HG02571 (cell line): ENCODE data around the gene PYHIN1.

Experiments
- ATAC-seq: cut with Tn5 transposase; IDR thresholded peaks from one replicate; pipeline ENCODE4 v1.9.1; 2021; ENCODE audit warnings: mild to moderate bottlenecking, moderate library complexity; ENCODE audit not compliant: unreplicated experiment

The PYHIN1 gene

DNA sequence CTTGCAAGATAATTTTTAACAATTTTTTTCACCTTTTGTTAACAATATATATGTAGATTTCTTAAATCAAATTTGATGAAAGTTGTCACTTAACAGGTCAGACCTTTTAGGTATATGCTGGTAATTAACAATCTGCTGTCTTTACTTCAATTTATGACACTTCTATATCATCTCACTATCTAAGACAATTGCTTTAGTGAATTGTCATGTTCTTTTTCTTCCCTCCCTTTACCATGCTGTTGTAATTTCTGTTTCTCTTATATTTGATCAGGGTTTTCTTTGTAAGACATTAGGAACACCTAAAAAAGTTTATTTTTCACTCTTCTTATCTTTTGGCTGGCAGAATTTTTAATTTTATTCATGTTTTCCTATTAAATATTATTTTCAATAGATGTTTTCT, 80.4 kb downstream of the PYHIN1 start:
- no peak for ATAC-seq

DNA sequence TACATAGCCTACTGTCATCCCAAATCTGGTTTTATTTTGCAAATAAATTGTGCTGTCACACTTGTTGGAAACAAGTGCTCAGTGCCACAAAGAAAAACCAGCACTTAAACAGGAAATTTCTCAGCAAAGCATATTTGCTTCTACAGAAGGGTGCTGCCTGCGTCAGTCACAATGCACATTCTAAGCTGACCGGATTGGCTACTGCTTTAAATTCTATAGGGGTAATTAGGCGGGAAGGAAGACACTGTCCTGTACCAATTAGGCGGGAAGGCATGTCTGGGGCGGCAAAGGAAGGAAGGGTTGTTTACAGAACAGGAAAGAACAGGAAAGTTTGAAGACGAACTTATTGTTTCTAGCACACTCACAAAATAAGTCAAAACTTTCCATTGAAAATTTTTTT, 81.1 kb downstream of the PYHIN1 start:
- ATAC-seq = no peak

DNA sequence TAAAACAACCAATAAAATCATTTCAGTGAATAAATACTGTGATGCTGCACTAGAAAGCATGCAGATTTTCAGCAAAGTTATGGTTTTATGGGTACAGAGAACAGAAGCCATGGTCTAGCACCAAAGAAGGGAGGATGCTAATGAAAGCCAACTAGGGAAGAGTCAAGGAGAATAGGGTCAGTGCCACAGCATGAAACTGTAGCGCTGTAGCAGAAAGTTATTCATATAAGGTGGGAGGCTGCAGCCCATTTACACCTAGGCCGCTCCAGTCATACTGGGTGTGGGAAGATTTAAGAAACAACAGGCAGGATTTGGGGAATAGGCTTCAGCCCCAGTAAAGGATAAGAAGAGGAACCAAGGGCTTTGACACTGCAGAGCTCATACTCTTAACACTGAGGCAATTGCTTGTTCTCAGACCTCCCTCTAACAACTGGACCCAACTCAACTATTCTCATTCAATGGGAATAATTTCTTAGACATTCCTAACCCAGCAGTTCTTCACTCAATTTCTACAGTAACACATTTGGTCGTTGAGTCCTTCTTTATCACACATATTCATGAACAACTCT, 82.7 kb downstream of the PYHIN1 start:
- no peak for ATAC-seq

DNA sequence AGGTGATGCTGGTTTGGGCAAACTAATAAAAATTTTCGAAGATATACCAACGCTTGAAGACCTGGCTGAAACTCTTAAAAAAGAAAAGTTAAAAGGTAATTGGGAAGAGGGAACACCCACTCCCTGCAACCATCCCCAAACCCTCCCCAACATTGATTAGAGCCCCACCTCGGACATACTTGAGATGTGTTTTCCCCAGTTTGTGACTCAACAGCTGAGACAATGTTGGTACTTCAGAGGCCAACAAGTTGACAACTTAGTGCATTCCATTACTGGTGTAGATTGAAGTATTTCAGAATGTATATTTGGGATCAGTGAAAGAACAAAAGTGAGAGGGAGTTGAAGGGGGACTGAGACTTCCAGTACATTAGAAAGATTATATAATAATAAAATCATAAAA, 83.5 kb downstream of the PYHIN1 start:
- ATAC-seq = no peak

DNA sequence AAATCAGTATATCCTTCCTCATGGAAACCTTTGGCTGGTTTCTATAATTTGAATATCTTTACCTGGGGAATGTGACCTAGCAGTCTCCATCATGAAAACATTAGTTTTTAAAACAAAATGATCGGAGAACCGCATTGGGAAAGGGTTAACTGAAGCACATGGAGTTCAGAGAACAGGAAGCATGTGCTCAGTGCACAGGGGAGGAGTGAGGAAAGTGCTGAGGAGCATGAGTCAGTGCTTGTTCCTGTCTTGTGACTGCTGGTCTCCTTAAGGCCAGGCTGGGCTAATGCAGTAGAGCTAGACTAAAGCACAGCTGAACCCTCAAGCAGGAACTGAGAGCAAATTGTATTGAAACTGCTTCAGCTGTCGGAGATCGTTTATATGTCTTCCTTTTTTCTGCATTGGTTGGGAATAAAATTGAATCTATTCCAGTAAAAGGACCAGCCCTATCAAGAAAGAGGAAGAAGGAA, 84.1 kb downstream of the PYHIN1 start:
- peak; percentile 96 for ATAC-seq

DNA sequence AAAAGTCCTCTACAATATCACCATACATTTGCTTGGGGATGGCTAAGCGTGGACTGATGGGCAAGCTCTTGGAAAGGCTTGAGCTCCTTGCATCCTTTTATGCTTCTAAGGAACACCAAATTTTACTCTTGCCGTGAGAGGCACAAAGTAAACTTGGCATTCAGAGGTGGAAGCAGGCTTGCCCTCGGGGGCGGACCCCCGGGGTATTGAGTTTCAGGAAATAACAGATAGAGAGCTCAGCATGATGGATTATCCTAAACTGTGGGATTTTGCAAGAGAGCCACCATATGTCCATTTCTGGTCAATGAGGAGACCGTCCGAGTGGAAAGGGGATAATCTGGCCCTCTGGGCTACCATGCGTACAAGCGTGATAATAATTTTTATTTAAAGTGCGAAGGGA, 92.4 kb downstream of the PYHIN1 start:
- no peak for ATAC-seq

DNA sequence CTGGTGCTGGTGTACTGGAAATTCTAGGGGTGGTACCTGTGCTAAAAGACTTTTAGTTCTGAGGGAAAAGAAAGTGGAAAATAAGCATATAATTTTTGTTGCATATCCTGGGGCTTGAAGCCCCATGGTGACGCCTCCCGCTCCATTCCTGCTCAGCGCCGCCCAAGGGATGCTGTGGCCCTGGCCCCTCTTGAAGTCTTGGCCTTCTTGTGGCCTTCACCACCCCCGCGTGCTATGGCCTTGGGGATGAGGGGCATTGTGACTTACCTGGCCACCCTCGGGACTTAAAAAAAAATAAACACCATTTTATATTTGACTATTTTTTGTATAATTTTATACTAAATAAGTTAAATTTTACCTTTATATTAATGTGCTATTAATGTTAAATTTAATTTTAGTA, 93.7 kb downstream of the PYHIN1 start:
- ATAC-seq = no peak
